Immature natural killer cell (primary cell): ENCODE measurements around the gene FBXW9. TPM values are rescaled to one million over a fixed set of nuclear protein-coding genes. Genes with fewer than 3 reads are reported as not detected.
"Not testable (repeated sequence)": the region's sequence is repeated elsewhere in the genome, so short reads cannot be mapped to it uniquely, and the experiment has no call there.

ENCODE experiments used
- DNase-seq, 3 donors: peaks; one replicate each; pipeline ENCODE4 v3.0.0; 2022; ENCODE audit warnings: mixed read lengths in 1 of 3
- H3K27ac Mint-ChIP-seq, 6 donors: one replicate each; pipeline ENCODE4 v1.8.0; 2020; ENCODE audit warnings: mixed read lengths in 6 of 6, mild to moderate bottlenecking in 5 of 6, inconsistent platforms in 4 of 6, moderate library complexity in 3 of 6
- H3K27me3 Mint-ChIP-seq, 3 donors: one replicate each; pipeline ENCODE4 v1.8.0; 2020 to 2021; ENCODE audit warnings: low read depth in 3 of 3, mild to moderate bottlenecking in 3 of 3, mixed read lengths in 3 of 3, moderate library complexity in 3 of 3, inconsistent platforms in 1 of 3
- H3K36me3 Mint-ChIP-seq, 3 donors: one replicate each; pipeline ENCODE4 v1.8.0; 2020; ENCODE audit warnings: mixed read lengths in 3 of 3, inconsistent platforms in 2 of 3, mild to moderate bottlenecking in 2 of 3
- H3K4me1 Mint-ChIP-seq, 2 donors: one replicate each; pipeline ENCODE4 v1.8.0; 2020; ENCODE audit warnings: inconsistent platforms in 2 of 2, mild to moderate bottlenecking in 2 of 2, mixed read lengths in 2 of 2, moderate library complexity in 1 of 2
- H3K4me3 Mint-ChIP-seq, 5 donors: one replicate each; pipeline ENCODE4 v1.8.0; 2020; ENCODE audit warnings: mild to moderate bottlenecking in 5 of 5, mixed read lengths in 5 of 5, inconsistent platforms in 3 of 5, moderate library complexity in 3 of 5
- H3K9me3 Mint-ChIP-seq, 6 donors: one replicate each; pipeline ENCODE4 v1.8.0; 2020; ENCODE audit warnings: mild to moderate bottlenecking in 6 of 6, mixed read lengths in 6 of 6, inconsistent platforms in 4 of 6, moderate library complexity in 3 of 6
- polyA plus RNA-seq, 3 donors: library from polyadenylated mRNA; unstranded; fragments of 300-500 nt; fragmentation: Illumina TruSeq; gene quantifications; one replicate each; pipeline ENCODE4 v1.2.3, GENCODE V29; 2021

The FBXW9 gene
- polyA plus RNA-seq, 3 donors from 2014 or later, result 6.4 to 8.2 (median 8.0) TPM

GRCh38 chr19:12687496-12688196 lies 8.8 kb downstream of the FBXW9 start, which contains the start of gene GNG14:
GNG14 (plus strand) TSS chr19:12687998; CDS start chr19:12688049, 51 bp downstream.
- Mint-ChIP-seq H3K4me3 (no peak within 1 kb of the TSS), H3K4me1 (no peaks in the 10 kb centered on the region), H3K27ac (no peak within 1 kb of the TSS), H3K9me3 (no peaks in the 10 kb centered on the region), H3K36me3 (no peaks in the 10 kb centered on the region), H3K27me3 (peaks cover 2 to 9% (median 3%) of the 10 kb centered on the region in 3 donors)
- DNase-seq, result no peak

GRCh38 chr19:12685831-12686230 lies 10.6 kb downstream of the FBXW9 start:
- no peaks in the 10 kb centered on the region for H3K9me3 Mint-ChIP-seq
- no peak overlapping the region for H3K27ac Mint-ChIP-seq
- no peak for DNase-seq
- peaks cover 0 to 5% (median 4%) of the 10 kb centered on the region in 3 donors for H3K36me3 Mint-ChIP-seq
- no peak overlapping the region for H3K4me3 Mint-ChIP-seq
- peaks cover 9% of the 10 kb centered on the region in 2 donors for H3K4me1 Mint-ChIP-seq
- peaks cover 14 to 23% (median 15%) of the 10 kb centered on the region in 3 donors for H3K27me3 Mint-ChIP-seq

GRCh38 chr19:12681074-12681987 lies 15.1 kb downstream of the FBXW9 start, which contains the start of gene DHPS:
DHPS (minus strand) TSS chr19:12681880; CDS start chr19:12681766, 114 bp downstream.
- DNase-seq, result peak; percentile 91 to 95 (median 93)
- Mint-ChIP-seq H3K27me3 (peaks cover 14 to 23% (median 22%) of the 10 kb centered on the region in 3 donors), H3K36me3 (peaks cover 7 to 17% (median 9%) of the 10 kb centered on the region in 3 donors), H3K9me3 (no peaks in the 10 kb centered on the region), H3K4me3 (peak within 1 kb of the TSS; percentile 94 to 99 (median 96)), H3K4me1 (peaks cover 27 to 30% of the 10 kb centered on the region in 2 donors), H3K27ac (peak within 1 kb of the TSS; percentile 93 to 98 (median 95))

GRCh38 chr19:12680034-12680433 lies 16.4 kb downstream of the FBXW9 start:
- peak overlapping the region; percentile 17 to 94 (median 60) for H3K4me3 Mint-ChIP-seq
- peaks cover 14 to 22% (median 18%) of the 10 kb centered on the region in 3 donors for H3K27me3 Mint-ChIP-seq
- no peaks in the 10 kb centered on the region for H3K9me3 Mint-ChIP-seq
- H3K27ac Mint-ChIP-seq, result peak overlapping the region in 4 of 6 donors; percentile 10 to 69 (median 31)
- no peak for DNase-seq
- H3K36me3 Mint-ChIP-seq, result peaks cover 9 to 19% (median 11%) of the 10 kb centered on the region in 3 donors
- peaks cover 29 to 32% of the 10 kb centered on the region in 2 donors for H3K4me1 Mint-ChIP-seq

DNA sequence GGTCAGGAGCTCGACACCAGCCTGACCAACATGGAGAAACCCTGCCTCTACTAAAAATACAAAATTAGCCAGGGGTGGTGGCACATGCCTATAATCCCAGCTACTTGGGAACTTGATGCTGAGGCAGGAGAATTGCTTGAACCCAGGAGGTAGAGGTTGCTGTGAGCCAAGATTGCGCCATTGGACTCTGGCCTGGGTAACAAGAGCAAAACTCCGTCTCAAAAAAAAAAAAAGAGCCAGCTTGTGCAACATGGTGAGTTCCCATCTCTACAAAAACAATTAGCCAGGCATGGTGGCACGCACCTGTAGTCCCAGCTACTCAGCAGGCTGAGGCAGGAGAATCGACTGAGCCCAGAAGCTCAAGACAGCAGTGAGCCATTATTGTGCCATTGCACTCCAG lies 18.4 kb downstream of the FBXW9 start:
- not testable (repeated sequence) for DNase-seq, H3K4me3 Mint-ChIP-seq, H3K9me3 Mint-ChIP-seq, H3K27ac Mint-ChIP-seq
- H3K27me3 Mint-ChIP-seq, result peaks cover 14 to 22% (median 14%) of the 10 kb centered on the region in 3 donors
- peaks cover 9 to 26% (median 11%) of the 10 kb centered on the region in 3 donors for H3K36me3 Mint-ChIP-seq
- peaks cover 29 to 35% of the 10 kb centered on the region in 2 donors for H3K4me1 Mint-ChIP-seq

GRCh38 chr19:12676928-12677327 lies 19.5 kb downstream of the FBXW9 start:
- Mint-ChIP-seq H3K27ac (peak overlapping the region in 4 of 6 donors; percentile 39 to 77 (median 56)), H3K9me3 (no peaks in the 10 kb centered on the region), H3K36me3 (peaks cover 9 to 29% (median 14%) of the 10 kb centered on the region in 3 donors), H3K4me1 (peaks cover 33 to 37% of the 10 kb centered on the region in 2 donors), H3K27me3 (peaks cover 9 to 18% (median 10%) of the 10 kb centered on the region in 3 donors), H3K4me3 (no peak overlapping the region)
- DNase-seq, result no peak

DNA sequence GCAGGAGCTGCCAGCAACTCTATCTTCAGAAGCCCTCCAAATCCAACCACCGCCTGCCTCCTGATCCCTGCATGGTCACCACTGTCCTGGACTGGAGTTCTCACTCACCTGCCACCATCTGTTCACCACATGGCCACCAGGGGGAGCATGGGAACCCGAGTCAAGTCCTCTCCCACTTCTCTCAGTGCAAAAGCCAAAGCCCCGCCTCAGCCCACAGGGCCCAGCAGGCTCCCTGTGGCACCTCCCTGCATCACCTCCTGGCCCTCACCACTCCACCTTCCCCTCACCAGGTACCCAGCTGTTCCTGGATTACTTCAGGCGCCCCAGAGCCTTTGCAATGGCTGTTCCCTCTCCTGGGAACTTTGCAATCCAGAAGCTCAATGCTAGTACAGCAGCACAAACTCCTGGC lies 20.0 kb downstream of the FBXW9 start:
- Mint-ChIP-seq H3K36me3 (peaks cover 9 to 30% (median 15%) of the 10 kb centered on the region in 3 donors), H3K4me1 (peaks cover 34 to 35% of the 10 kb centered on the region in 2 donors)

DNA sequence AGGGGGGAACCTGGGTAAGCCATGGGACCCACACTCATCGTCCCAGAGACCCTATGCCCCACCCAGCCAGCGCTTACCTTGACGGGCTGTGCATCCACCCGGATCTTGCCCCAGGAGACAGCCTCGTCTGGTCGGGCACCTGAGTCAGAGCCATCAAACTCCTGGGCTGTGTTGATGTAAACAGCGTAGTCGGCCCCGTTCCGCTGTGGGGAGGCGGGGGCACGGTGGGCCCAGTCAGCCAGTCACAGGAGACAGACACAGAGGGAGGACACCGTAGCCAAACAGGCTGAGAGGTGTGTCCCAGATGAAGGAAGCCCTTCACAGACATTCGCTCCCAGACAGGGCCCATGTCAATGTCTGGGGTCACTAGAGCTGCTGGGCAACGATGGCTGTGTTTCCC lies 20.5 kb downstream of the FBXW9 start:
- Mint-ChIP-seq H3K27ac (peak overlapping the region in 3 of 6 donors; percentile 7 to 72 (median 39)), H3K4me1 (peaks cover 29 to 31% of the 10 kb centered on the region in 2 donors), H3K27me3 (peaks cover 2 to 8% (median 3%) of the 10 kb centered on the region in 3 donors), H3K9me3 (no peaks in the 10 kb centered on the region), H3K4me3 (no peak overlapping the region), H3K36me3 (peaks cover 5 to 26% (median 15%) of the 10 kb centered on the region in 3 donors)
- DNase-seq, result no peak

More for the DNA sequence above, 20.0 kb downstream of the FBXW9 start:
- H3K9me3 Mint-ChIP-seq, result no peaks in the 10 kb centered on the region
- H3K4me3 Mint-ChIP-seq, result no peak overlapping the region
- peak; percentile 69 to 76 (median 70) for DNase-seq
- H3K27me3 Mint-ChIP-seq, result peaks cover 4 to 12% (median 6%) of the 10 kb centered on the region in 3 donors
- H3K27ac Mint-ChIP-seq, result peak overlapping the region; percentile 7 to 77 (median 49)

- no peak for DNase-seq
- Mint-ChIP-seq H3K27me3 (peaks cover 1 to 7% (median 3%) of the 10 kb centered on the region in 3 donors), H3K9me3 (no peaks in the 10 kb centered on the region), H3K36me3 (peaks cover 4 to 25% (median 15%) of the 10 kb centered on the region in 3 donors), H3K4me3 (no peak overlapping the region), H3K27ac (peak overlapping the region in 1 of 6 donors; percentile 17), H3K4me1 (peaks cover 27 to 31% of the 10 kb centered on the region in 2 donors)
Observed at GRCh38 chr19:12675399-12675798, 21.0 kb downstream of the FBXW9 start.

GRCh38 chr19:12672744-12673143 lies 23.7 kb downstream of the FBXW9 start:
- Mint-ChIP-seq H3K36me3 (peaks cover 4 to 20% (median 12%) of the 10 kb centered on the region in 3 donors), H3K27me3 (peaks cover 5 to 15% (median 9%) of the 10 kb centered on the region in 3 donors), H3K27ac (no peak overlapping the region), H3K4me1 (peaks cover 38 to 44% of the 10 kb centered on the region in 2 donors), H3K9me3 (no peaks in the 10 kb centered on the region), H3K4me3 (no peak overlapping the region)
- DNase-seq, result no peak

GRCh38 chr19:12670159-12670928 lies 26.1 kb downstream of the FBXW9 start:
- H3K36me3 Mint-ChIP-seq, result peaks cover 0 to 10% (median 4%) of the 10 kb centered on the region in 3 donors
- H3K4me3 Mint-ChIP-seq, result peak overlapping the region; percentile 90 to 99 (median 99)
- no peak for DNase-seq
- H3K4me1 Mint-ChIP-seq, result peaks cover 48 to 51% of the 10 kb centered on the region in 2 donors
- no peaks in the 10 kb centered on the region for H3K9me3 Mint-ChIP-seq
- H3K27me3 Mint-ChIP-seq, result peaks cover 7 to 13% (median 8%) of the 10 kb centered on the region in 3 donors
- peak overlapping the region; percentile 97 to 100 (median 100) for H3K27ac Mint-ChIP-seq

DNA sequence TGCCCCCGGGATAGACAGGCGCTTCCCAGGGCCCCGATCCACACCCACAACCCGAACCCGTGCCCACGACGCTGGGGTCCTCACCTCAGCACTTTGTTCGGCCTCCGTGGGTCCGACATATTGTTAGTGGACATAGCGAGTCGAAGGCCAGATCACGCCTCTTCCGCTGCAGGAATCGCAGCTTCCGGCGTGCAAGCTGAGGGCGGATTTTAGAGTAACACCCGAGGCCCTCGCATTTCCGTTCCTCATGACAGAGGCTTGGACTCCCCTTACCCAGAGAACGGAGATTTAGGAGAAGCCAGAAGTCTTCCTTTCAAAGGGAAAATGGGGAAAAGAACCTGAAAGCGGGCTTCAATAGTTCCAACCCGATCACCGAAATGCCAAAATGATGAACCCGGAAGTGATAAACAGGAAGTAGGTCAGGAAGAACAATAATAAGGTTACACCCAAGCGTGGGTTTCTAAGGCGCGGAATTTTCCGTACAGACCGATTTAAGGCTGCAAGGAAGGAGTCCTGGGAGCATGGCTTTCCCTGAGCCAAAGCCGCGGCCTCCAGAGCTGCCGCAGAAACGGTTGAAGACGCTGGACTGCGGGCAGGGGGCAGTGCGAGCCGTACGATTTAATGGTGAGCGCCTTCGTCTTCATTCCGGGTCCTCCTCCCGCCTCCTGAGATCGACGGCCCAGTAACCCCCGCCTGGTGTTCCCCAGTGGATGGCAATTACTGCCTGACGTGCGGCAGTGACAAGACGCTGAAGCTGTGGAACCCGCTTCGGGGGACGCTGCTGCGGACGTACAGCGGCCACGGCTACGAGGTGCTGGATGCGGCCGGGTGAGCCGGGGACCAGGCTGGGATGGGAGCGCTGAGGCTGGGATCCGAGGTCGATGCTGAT lies 26.9 kb downstream of the FBXW9 start:
- H3K27me3 Mint-ChIP-seq, result peaks cover 7 to 13% (median 8%) of the 10 kb centered on the region in 3 donors
- peaks cover 56 to 57% of the 10 kb centered on the region in 2 donors for H3K4me1 Mint-ChIP-seq
- peak overlapping the region; percentile 97 to 100 (median 100) for H3K27ac Mint-ChIP-seq
- peaks cover 0 to 9% (median 4%) of the 10 kb centered on the region in 3 donors for H3K36me3 Mint-ChIP-seq
- peak overlapping the region; percentile 90 to 99 (median 99) for H3K4me3 Mint-ChIP-seq
- H3K9me3 Mint-ChIP-seq, result no peaks in the 10 kb centered on the region
- DNase-seq, result peak; percentile 78 to 84 (median 83)
